Measurements from ENCODE around the gene LBH.
A peak's percentile ranks its signal among the peaks of the same experiment; 100 is the strongest.
"Not testable (repeated sequence)": the region's sequence is repeated elsewhere in the genome, so short reads cannot be mapped to it uniquely, and the experiment has no call there.

The LBH gene

GRCh38 chr2:30268296-30268871 is 37.0 kb downstream of the LBH start:
- DNase-seq (ENCODE audit: low read depth): peak; percentile 32
- no peak overlapping the region for H3K4me3 ChIP-seq (ENCODE audit: low read length)
- TF ChIP-seq, protein P1, sequence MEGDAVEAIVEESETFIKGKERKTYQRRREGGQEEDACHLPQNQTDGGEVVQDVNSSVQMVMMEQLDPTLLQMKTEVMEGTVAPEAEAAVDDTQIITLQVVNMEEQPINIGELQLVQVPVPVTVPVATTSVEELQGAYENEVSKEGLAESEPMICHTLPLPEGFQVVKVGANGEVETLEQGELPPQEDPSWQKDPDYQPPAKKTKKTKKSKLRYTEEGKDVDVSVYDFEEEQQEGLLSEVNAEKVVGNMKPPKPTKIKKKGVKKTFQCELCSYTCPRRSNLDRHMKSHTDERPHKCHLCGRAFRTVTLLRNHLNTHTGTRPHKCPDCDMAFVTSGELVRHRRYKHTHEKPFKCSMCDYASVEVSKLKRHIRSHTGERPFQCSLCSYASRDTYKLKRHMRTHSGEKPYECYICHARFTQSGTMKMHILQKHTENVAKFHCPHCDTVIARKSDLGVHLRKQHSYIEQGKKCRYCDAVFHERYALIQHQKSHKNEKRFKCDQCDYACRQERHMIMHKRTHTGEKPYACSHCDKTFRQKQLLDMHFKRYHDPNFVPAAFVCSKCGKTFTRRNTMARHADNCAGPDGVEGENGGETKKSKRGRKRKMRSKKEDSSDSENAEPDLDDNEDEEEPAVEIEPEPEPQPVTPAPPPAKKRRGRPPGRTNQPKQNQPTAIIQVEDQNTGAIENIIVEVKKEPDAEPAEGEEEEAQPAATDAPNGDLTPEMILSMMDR (IDR thresholded peaks at IDR 0.05; ENCODE audit: insufficient read depth, low read depth, low read length, missing control alignments): no peak

- not testable (repeated sequence) for H3K4me3 ChIP-seq (ENCODE audit: low read length); DNase-seq (ENCODE audit: low read depth)
Measured at GRCh38 chr2:30269114-30269770, 37.9 kb downstream of the LBH start.

GRCh38 chr2:30269771-30270145 is 38.4 kb downstream of the LBH start:
- no peak for DNase-seq (ENCODE audit: low read depth)
- no peak overlapping the region for H3K4me3 ChIP-seq (ENCODE audit: low read length)
- TF ChIP-seq, protein P1 (IDR thresholded peaks at IDR 0.05; ENCODE audit: insufficient read depth, low read depth, low read length, missing control alignments): no peak

DNA sequence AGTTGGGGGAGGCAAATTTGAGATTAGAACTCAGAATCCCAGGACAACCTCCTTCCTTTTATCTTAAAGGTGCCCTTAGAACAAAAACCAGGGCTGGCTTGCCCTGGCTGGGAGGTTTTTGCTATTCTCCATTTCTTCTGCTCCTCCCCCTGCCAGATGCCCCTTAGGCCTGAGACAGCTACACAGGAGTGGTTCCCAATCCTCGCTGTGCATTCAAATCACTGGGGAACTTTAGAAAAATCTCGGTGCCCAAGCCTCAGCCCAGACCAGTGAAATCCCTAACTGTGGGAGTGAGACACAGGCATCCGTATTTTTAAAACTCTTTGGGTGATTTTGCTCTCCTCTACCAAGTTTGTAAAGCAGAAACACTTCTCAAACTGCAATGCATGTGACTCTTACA is 38.8 kb downstream of the LBH start:
- DNase-seq (ENCODE audit: low read depth): no peak
- no peak overlapping the region for H3K4me3 ChIP-seq (ENCODE audit: low read length)
- TF ChIP-seq, protein P1 (IDR thresholded peaks at IDR 0.05; ENCODE audit: insufficient read depth, low read depth, low read length, missing control alignments): no peak

GRCh38 chr2:30271301-30271700 is 40.0 kb downstream of the LBH start:
- no peak for DNase-seq (ENCODE audit: low read depth)
- H3K4me3 ChIP-seq (ENCODE audit: low read length): no peak overlapping the region
- TF ChIP-seq, protein P1 (IDR thresholded peaks at IDR 0.05; ENCODE audit: insufficient read depth, low read depth, low read length, missing control alignments): no peak

GRCh38 chr2:30272286-30272685 is 41.0 kb downstream of the LBH start:
- no peak for DNase-seq (ENCODE audit: low read depth)
- TF ChIP-seq, protein P1 (IDR thresholded peaks at IDR 0.05; ENCODE audit: insufficient read depth, low read depth, low read length, missing control alignments): no peak
- H3K4me3 ChIP-seq (ENCODE audit: low read length): no peak overlapping the region

GRCh38 chr2:30272761-30273573 is 41.6 kb downstream of the LBH start:
- TF ChIP-seq, protein P1 (IDR thresholded peaks at IDR 0.05; ENCODE audit: insufficient read depth, low read depth, low read length, missing control alignments): no peak
- peak; percentile 60 for DNase-seq (ENCODE audit: low read depth)
- H3K4me3 ChIP-seq (ENCODE audit: low read length): no peak overlapping the region

All from epithelial cell of esophagus (primary cell).